Psoas muscle (tissue), 8 donors: ENCODE data around the gene CD160. TPM values are rescaled to one million over a fixed set of nuclear protein-coding genes. Genes with fewer than 3 reads are reported as not detected.

Experiments
- ATAC-seq, 4 donors: fragments of 200-7000 bp; cut with Tn5 transposase; one replicate each; pipeline ENCODE4 v1.9.1; 2020; ENCODE audit warnings: moderate library complexity in 3 of 4, mild to moderate bottlenecking in 2 of 4
- DNase-seq, 2 donors: peaks; one replicate each; pipeline ENCODE4 v3.0.0-alpha.2; 2020
- H3K27ac ChIP-seq: fragments of 200-600 bp; one replicate; pipeline ENCODE4 v1.8.0; 2022
- H3K27me3 ChIP-seq, 3 donors: fragments of 200-600 bp in 1 of 3; one replicate each; pipeline versions ENCODE4 v1.6.1 to v1.8.0; 2013 to 2022; ENCODE audit warnings: low read length in 2 of 3, mild to moderate bottlenecking in 2 of 3, moderate library complexity in 1 of 3; ENCODE audit not compliant: insufficient read depth in 3 of 3
- H3K36me3 ChIP-seq, 2 donors: fragments of 200-600 bp in 1 of 2; one replicate each; pipeline versions ENCODE4 v1.6.1 to v1.8.0; 2013 to 2022; ENCODE audit warnings: low read depth in 1 of 2, mild to moderate bottlenecking in 1 of 2, moderate library complexity in 1 of 2; ENCODE audit not compliant: insufficient read depth in 1 of 2
- H3K4me1 ChIP-seq: fragments of 200-600 bp; one replicate; pipeline ENCODE4 v1.8.0; 2022
- H3K4me3 ChIP-seq: fragments of 200-600 bp; one replicate; pipeline ENCODE4 v1.8.0; 2022; ENCODE audit warnings: mild to moderate bottlenecking
- H3K9me3 ChIP-seq: fragments of 200-600 bp; one replicate; pipeline ENCODE4 v1.8.0; 2022
- CTCF ChIP-seq: fragments of 200-600 bp; IDR thresholded peaks from one replicate; pipeline ENCODE4 v1.8.0; 2022; ENCODE audit warnings: antibody characterized with exemption
- WGBS, 3 donors: extraction: QIAGEN DNeasy Blood & Tissue Kit; methylation state at CpG; one replicate each; pipeline versions ENCODE4 v1.1.6 to v1.1.7; 2013; 5-methylcytosine and 5-hydroxymethylcytosine counted together
- intact Hi-C, 2 donors: fragments of 100-400 bp; cut with DNase I; formaldehyde crosslinking; loops; one replicate each; pipeline versions ENCODE4 v1.11.0 to v1.14.2; 2022
- polyA plus RNA-seq, 3 donors: library from polyadenylated mRNA; stranded (reverse); fragments of 200-250 nt; gene quantifications; one replicate each; pipeline ENCODE4 v1.2.3, GENCODE V29; 2013
- total RNA-seq, 4 donors: library from RNA; stranded (reverse); fragmentation: NEBNext Ultra II Directional in 2 of 4; extraction: Animal tissue kit (Norgen Biotek cat#: 25700) in 2 of 4; gene quantifications; one replicate each; pipeline versions ENCODE4 v1.2.1 to v1.2.4, GENCODE V29; 2021 to 2023
- donor health status: healthy with polysubstance abuse.
- donor health status: DM: no; HTN: no; CAD: no; lungs with moderate emphysema.
- donor health status: Bipolar disorder and iron deficiency.
- donor health status: healthy.
- donor health status: DM: yes; HTN: yes; CAD: no.
- donor health status: DM: no; HTN: no; CAD: no.
- donor health status: DM: no; HTN: no; CAD: no.
- donor health status: DM: yes; HTN: yes; CAD: no.

The CD160 gene
- total and polyA plus RNA-seq, 7 donors = 0.03 TPM; not detected in 6

DNA sequence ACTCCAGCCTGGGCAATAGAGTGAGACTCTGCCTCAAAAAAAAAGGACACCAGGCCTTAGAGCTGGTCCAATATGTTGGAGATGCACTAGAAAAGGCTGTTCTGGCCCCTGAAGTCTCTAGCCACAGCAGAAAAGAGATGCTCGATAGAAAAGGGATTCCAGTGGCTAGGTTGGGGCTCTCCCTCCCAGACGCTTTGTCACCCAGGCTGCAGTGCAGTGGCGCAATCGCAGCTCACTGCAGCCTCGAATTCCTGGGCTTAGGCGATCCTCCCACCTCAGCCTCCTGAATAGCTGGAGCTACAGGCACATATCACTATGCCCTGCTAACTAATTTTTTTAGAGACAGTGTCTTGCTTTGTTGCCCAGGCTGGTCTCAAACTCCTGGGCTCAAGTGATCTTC lies 30.4 kb upstream of the CD160 start:
- WGBS, 3 donors = 93 to 95% (median 94%) methylated on average over 6 of the region's 6 CpGs
- no peak overlapping the region for H3K27ac ChIP-seq
- no peaks in the 10 kb centered on the region for H3K27me3 ChIP-seq
- no peak for TF ChIP-seq CTCF
- no peaks in the 10 kb centered on the region for H3K36me3 ChIP-seq
- no peak for DNase-seq
- H3K9me3 ChIP-seq = no peaks in the 10 kb centered on the region
- intact Hi-C loops = no loop called here
- H3K4me3 ChIP-seq = no peak overlapping the region
- no peak for ATAC-seq
- H3K4me1 ChIP-seq = no peaks in the 10 kb centered on the region

GRCh38 chr1:145689922-145690321 lies 29.4 kb upstream of the CD160 start:
- Histone ChIP-seq H3K4me3 (no peak overlapping the region), H3K27me3 (no peaks in the 10 kb centered on the region), H3K9me3 (no peaks in the 10 kb centered on the region), H3K27ac (no peak overlapping the region), H3K4me1 (no peaks in the 10 kb centered on the region), H3K36me3 (no peaks in the 10 kb centered on the region)
- no peak for TF ChIP-seq CTCF
- ATAC-seq = no peak
- intact Hi-C loops = no loop called here
- WGBS, 3 donors = 94 to 96% (median 95%) methylated on average over 6 of the region's 6 CpGs
- no peak for DNase-seq

DNA sequence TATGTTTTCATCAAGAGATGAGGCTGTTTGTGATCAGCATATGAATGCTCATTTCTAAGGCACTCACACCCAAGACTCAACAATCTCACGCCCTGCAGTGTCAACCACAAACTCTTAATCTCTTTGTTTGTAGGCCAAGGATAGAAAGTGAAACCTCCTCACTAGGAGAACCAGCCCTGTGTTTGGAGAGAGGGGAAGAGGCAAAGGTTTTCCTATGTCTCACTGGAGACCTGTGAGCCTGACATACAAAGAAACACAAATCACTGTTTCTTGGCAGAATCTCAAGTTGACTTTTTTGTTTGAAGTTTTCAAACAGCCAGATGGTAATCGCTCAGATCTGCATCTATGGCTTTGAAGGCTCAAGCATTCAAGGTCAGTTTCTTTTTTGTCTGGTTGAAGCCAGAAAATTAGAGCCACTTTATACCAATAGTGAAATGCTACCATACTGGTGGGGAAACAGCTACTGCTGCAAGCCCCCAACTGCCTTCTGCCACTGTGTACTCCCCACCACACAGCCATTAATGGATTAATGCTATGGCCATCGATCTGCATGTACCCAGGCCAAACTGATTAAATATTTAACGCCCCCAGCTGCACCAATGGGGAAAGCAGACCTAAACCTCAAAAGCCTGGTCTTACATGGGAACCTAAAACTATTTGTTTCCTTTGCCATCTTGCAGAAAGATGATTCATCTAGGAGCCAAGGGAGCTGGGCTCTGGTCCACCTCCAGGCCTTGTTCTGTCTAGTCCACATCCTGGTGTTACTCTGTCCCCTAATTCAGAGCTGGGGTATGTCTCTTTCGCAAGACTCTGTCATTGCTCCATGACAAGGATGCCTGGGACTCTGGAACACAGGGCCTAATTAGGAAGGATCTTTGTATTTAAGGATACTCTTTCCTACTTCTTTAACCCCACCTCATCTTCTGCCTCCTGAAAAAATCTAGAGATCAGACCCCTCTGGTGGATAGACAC lies 28.4 kb upstream of the CD160 start:
- Histone ChIP-seq H3K27ac (no peak overlapping the region), H3K9me3 (no peaks in the 10 kb centered on the region), H3K4me3 (no peak overlapping the region), H3K4me1 (no peaks in the 10 kb centered on the region), H3K36me3 (no peaks in the 10 kb centered on the region), H3K27me3 (no peaks in the 10 kb centered on the region)
- TF ChIP-seq CTCF = no peak
- 54 to 70% (median 58%) methylated on average over 5 of the region's 5 CpGs for WGBS, 3 donors
- ATAC-seq (peak in 1 of 4 donors; percentile 48), DNase-seq (peak in 1 of 2 donors; percentile 35)
- intact Hi-C loops = no loop called here

GRCh38 chr1:145692785-145693443 lies 26.4 kb upstream of the CD160 start:
- Histone ChIP-seq H3K4me3 (no peak overlapping the region), H3K27me3 (peaks cover 0 to 1% (median 0%) of the 10 kb centered on the region in 3 donors), H3K4me1 (no peaks in the 10 kb centered on the region), H3K36me3 (no peaks in the 10 kb centered on the region), H3K9me3 (no peaks in the 10 kb centered on the region), H3K27ac (no peak overlapping the region)
- intact Hi-C loops = no loop called here
- WGBS, 3 donors = 90 to 95% (median 93%) methylated on average over 11 of the region's 11 CpGs
- ATAC-seq = no peak
- TF ChIP-seq CTCF = no peak
- no peak for DNase-seq
